ENCODE data around the gene CCDC88C.

DNA sequence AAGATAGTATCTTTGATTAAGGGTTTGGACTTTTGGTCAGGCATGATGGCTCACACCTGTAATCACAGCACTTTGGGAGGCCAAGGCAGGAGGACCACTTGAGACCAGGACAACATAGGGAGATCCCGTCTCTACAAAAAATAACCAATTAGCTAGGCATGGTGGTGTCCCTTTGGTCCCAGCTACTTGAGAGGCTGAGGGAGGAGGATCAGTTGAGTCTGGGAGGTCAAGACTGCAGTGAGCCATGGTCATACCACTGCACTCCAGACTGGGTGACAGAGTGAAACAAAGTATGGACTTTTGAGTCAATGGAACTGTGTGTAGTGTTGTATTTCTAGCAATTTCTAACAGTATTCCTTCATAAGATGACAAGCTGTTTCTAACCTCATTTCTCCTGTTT is 38.7 kb upstream of the CCDC88C start:
- TF ChIP-seq POLR2A (IDR thresholded peaks at IDR 0.05) (no peak), POLR2AphosphoS5 (IDR thresholded peaks at IDR 0.05) (no peak)
- TF ChIP-seq, protein P1, sequence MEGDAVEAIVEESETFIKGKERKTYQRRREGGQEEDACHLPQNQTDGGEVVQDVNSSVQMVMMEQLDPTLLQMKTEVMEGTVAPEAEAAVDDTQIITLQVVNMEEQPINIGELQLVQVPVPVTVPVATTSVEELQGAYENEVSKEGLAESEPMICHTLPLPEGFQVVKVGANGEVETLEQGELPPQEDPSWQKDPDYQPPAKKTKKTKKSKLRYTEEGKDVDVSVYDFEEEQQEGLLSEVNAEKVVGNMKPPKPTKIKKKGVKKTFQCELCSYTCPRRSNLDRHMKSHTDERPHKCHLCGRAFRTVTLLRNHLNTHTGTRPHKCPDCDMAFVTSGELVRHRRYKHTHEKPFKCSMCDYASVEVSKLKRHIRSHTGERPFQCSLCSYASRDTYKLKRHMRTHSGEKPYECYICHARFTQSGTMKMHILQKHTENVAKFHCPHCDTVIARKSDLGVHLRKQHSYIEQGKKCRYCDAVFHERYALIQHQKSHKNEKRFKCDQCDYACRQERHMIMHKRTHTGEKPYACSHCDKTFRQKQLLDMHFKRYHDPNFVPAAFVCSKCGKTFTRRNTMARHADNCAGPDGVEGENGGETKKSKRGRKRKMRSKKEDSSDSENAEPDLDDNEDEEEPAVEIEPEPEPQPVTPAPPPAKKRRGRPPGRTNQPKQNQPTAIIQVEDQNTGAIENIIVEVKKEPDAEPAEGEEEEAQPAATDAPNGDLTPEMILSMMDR (IDR thresholded peaks at IDR 0.05): no peak

Data from prostate gland (tissue), 2 donors.